GM19452 (cell line): ENCODE results near the gene EVX2.

Experiments used
- ATAC-seq: cut with Tn5 transposase; IDR thresholded peaks from one replicate; pipeline ENCODE4 v1.9.1; 2021; ENCODE audit not compliant: unreplicated experiment

The EVX2 gene

GRCh38 chr2:176096243-176096985, 12.7 kb upstream of the EVX2 start:
- ATAC-seq, result no peak

DNA sequence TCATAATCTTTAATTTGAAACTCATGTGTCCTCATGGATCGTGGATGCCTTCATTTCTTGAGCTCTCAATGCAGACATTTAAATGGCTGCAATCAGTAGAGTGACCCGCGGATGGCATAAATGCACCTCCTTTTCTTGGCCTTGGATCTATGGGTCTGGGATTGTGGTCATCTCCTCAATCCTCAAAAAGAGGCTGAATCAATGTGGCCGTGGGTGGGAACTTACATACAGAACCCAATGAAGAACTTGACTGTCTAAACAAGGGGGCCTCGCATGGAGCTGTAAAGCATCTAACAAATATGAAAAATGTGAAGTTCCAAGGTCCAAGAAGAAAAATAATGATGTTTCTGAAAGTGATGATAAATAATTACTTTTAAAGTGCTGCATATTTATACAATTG, 11.7 kb upstream of the EVX2 start:
- no peak for ATAC-seq

GRCh38 chr2:176094349-176094748, 10.6 kb upstream of the EVX2 start:
- no peak for ATAC-seq

DNA sequence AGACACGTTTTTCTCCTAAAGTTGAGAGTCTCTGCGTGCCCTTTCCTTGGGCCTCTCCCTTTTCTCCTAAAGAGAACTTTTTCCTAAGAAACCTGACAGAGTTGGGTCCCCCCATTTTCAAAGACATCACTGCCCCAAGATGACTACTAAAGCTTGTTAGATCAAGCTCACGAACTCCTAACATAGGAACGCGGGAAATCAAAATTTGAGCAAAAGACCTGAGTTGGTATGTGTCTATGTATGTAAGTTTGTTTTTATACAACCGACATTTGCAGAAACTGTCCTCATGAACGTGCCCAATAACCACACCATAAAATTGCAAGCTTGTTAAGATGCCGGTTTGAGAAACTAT, 10.1 kb upstream of the EVX2 start:
- no peak for ATAC-seq

DNA sequence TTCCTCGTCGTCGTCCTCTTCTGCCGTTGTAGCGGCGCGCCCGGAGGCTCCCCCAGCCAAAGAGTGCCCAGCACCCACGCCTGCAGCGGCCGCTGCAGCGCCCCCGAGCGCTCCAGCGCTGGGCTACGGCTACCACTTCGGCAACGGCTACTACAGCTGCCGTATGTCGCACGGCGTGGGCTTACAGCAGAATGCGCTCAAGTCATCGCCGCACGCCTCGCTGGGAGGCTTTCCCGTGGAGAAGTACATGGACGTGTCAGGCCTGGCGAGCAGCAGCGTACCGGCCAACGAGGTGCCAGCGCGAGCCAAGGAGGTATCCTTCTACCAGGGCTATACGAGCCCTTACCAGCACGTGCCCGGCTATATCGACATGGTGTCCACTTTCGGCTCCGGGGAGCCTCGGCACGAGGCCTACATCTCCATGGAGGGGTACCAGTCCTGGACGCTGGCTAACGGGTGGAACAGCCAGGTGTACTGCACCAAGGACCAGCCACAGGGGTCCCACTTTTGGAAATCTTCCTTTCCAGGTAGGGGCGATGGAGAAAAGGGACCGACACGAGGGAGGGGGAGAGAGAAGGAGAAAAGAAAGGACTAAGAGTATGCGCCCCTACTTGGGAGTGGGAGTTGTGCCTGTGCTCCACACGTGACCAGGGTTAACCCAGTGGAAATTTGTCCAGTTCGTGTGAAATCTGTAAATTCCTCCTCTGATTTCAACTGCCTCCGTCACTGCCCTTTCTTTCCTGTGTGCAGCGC, 9.6 kb upstream of the EVX2 start:
- no peak for ATAC-seq

- no peak for ATAC-seq
Observed at GRCh38 chr2:176092270-176093144, 8.7 kb upstream of the EVX2 start, which contains the start of gene HOXD13. TSS of gene HOXD13 (plus strand) at chr2:176092721. CDS start at chr2:176092891, 170 bp downstream.

- no peak for ATAC-seq
Observed at GRCh38 chr2:176091329-176092258, 7.8 kb upstream of the EVX2 start.

GRCh38 chr2:176090862-176091261, 7.1 kb upstream of the EVX2 start:
- ATAC-seq, result no peak

DNA sequence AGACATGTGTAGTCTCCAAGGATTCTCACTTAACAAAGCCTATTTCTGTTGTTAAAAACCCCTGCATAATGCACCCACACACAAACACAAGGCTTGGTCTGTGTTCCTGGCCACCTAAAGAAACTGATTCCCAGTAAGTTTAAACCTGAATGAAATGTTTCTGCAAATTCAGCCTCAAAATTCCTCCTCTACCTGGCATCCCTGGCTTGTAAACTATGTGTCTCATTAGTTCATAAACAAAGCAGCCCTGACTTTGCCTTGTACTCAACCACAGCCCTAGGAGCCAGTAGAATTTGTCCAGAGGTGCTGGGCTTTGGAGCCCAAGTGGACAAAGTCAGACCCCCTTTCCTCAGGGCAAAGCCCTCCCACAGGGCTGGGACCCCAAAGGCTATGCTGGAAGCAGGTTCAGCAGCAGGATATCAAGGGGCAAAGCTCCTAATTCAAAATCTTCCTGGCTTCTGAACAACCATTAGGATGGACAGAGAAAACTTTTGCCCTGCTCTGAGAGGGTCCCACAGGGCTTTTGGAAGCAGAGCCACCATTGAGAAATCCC, 6.2 kb upstream of the EVX2 start:
- ATAC-seq, result no peak

DNA sequence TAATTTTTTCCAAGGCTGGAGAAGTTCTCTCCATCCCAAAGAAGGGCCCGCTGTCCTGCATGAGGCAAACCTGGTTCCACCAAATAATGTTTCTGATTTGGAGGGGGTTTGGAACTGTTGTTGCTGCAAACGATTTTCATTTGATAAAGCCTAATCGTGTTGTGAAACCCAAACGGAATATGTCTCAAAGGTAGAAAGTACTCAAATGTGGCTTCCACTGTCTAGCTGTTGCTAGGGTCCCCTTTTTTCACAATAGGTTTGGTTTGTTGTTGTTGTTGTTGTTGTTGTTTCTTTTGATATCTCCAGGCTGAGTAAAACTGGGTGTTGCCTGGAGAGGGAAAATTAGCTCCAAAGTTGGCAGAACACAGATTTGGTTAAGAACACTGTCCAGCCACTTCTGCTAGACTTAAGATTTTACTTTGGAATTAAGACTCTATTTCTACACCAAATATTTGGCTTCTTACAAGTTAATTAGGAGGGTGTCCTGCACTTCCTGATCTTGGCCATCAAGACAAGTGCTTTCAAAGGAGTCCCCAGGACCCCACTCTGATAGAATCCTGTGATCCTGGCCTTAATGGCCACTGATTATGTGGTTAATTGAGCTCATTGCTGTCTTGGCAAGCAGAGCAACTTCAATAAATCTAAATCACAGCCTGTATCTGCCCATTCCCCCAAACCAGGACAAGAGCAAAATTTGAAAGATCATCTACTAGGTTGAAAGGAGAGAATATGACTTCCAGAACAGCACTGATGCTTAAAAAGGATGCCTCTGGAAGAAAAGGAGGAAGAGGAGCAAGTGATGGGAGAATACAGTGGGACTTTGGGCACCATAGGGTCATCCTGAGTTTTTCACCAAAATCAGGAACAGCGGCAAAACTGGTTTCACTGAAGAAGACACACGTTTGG, 5.4 kb upstream of the EVX2 start:
- ATAC-seq, result no peak

DNA sequence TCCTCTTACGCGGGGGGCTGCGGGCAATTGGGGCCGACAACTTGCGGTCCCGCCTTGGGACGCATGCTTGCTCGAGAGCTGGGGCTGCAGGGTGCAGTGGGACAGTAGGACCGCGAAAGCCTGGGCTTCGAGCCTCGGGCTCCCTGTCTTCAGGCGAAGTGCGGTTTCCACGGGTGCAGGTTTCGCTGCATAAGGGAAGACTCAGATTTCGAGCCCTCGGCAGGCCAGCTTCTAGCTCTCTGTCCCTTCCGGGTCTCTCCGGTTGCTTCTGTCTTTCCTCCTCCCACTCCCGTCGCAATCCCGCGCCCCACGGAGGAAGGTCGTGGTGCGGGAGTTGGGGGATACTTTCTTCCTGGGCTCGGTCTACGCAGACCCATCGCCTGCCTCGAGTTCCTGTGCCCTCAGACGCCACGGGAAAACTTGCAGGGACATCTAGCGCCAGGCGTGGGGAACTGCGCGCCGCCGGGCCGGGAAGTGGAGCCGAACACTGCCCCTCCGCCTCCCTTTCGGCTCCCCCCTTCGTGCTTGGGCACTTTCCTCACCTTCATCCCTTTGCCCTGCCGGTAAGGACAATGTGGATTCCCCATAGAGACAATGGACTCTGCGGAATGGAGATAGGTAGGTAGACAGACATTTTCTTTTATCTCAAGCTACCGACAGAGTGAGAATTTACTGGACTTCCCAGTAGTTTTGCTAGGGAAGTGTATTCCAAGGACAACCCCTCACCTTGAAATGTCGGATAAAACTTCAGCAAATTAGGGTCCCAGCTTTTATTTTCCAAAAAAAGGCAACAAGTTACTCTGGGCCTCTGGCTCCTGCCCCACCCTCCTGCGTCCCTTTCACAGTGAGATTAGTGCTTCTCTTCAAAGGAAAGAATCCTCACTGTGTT, 4.5 kb upstream of the EVX2 start:
- no peak for ATAC-seq

GRCh38 chr2:176087330-176088047, 3.7 kb upstream of the EVX2 start:
- ATAC-seq, result no peak

GRCh38 chr2:176085861-176086771, 2.4 kb upstream of the EVX2 start:
- no peak for ATAC-seq

GRCh38 chr2:176085120-176085788, 1.5 kb upstream of the EVX2 start:
- ATAC-seq, result no peak

DNA sequence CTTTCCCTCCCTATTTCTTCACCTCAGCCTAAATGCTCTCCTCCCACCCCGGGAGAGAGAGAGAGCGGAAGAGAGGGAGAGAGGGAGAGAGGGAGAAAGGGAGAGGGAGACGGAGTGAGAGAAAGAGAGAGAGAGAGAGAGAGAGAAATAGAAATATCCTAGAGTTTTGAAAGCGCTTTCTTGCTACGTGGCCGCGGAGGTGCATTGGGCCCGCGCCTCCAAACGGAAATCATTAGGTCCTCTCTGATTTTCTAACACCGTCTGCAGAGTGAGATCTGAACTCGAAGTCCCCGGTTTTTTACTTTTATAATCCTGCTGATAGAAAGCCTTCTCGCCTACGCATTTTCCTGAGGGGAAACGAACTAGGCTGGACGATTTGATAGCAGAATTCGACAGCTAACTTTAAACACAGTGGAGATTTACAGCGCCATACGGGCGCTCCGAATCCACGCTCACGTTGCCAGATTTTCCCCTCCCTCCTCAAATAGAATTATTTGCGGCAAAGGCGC, 903 bp upstream of the EVX2 start:
- ATAC-seq, result no peak
